Measurements from ENCODE around the gene ZNF746. TPM values are rescaled to one million over a fixed set of nuclear protein-coding genes. Genes with fewer than 3 reads are reported as not detected.

The ZNF746 gene
- total and polyA plus RNA-seq, 10 of the 15 experiments (the other 5 are each of a cell fraction or from before 2014, with no cell fraction given) = 1.2 to 19.0 (median 6.3) TPM

GRCh38 chr7:149440222-149440621 is 57.4 kb downstream of the ZNF746 start:
- intact Hi-C loops (cut with micrococcal nuclease; ENCODE audit: unreplicated experiment) = no loop called here
- no peak overlapping the region for H3K27ac ChIP-seq (ENCODE audit: control insufficient read depth, insufficient read depth)
- FAIRE-seq = no peak
- POLR2A ChIA-PET = interaction anchor here (0.6 to 0.9 kb wide), 2 partner anchors 18 to 310 kb away, joined by 3 read pairs; no protein-coding TSS in a partner anchor
- no peak overlapping the region for H3K9ac ChIP-seq (ENCODE audit: control insufficient read depth, insufficient read depth, low read length)
- no peaks in the 10 kb centered on the region for H3K27me3 ChIP-seq (replicated peaks in 1 of 2; ENCODE audit: control insufficient read depth in 2 of 2, insufficient read depth in 2 of 2, low read length in 1 of 2)
- TF ChIP-seq PKNOX1 (IDR thresholded peaks at IDR 0.05) (no peak), MEF2A (IDR thresholded peaks at IDR 0.05; ENCODE audit: insufficient read depth, low read depth, low read length) (no peak), BMI1 (IDR thresholded peaks at IDR 0.05; ENCODE audit: borderline replicate concordance) (no peak), MEF2B (IDR thresholded peaks at IDR 0.05; ENCODE audit: partially characterized antibody, poor library complexity, severe bottlenecking) (no peak), ZNF207 (IDR thresholded peaks at IDR 0.05; ENCODE audit: borderline replicate concordance) (no peak), IKZF2 (IDR thresholded peaks at IDR 0.05) (no peak), ZBTB40 (IDR thresholded peaks at IDR 0.05; ENCODE audit: borderline replicate concordance) (no peak), BCL11A (IDR thresholded peaks at IDR 0.05; ENCODE audit: low read depth, low read length) (no peak), EP300 (IDR thresholded peaks at IDR 0.05; ENCODE audit: borderline replicate concordance in 1 of 2, control insufficient read depth in 1 of 2, low read depth in 2 of 2, low read length in 2 of 2) (no peak), RUNX3 (IDR thresholded peaks at IDR 0.05; ENCODE audit: low read length) (no peak), CHD4 (IDR thresholded peaks at IDR 0.05) (no peak), NFYB (IDR thresholded peaks at IDR 0.05; ENCODE audit: insufficient read depth, low read depth, low read length) (no peak), GATAD2B (conservative IDR thresholded peaks at IDR 0.05; ENCODE audit: low read depth) (no peak)
- no peak for ATAC-seq
- H3K9me3 ChIP-seq (replicated peaks; ENCODE audit: control insufficient read depth, insufficient read depth, low read length) = no peaks in the 10 kb centered on the region
- in situ Hi-C loops (cut with MboI) = no loop called here
- H3K4me3 ChIP-seq = no peak overlapping the region
- 94% methylated on average over 4 of the region's 4 CpGs for WGBS (ENCODE audit: insufficient coverage, insufficient replicate concordance, low lambda C conversion rate, missing lambda C conversion rate)
- no TSS peak for BruUV-seq (replicated peaks)
- H2AFZ ChIP-seq (ENCODE audit: control insufficient read depth, low read depth, low read length) = no peak overlapping the region
- CTCF ChIA-PET = interaction anchor here (1.1 to 1.8 kb wide), 3 partner anchors 17 to 159 kb away, joined by 4 to 7 read pairs (median 5); no protein-coding TSS in a partner anchor
- SMC1A ChIA-PET (ENCODE audit: uncharacterized antibody, unreplicated experiment) = no interaction called here
- no peaks in the 10 kb centered on the region for H3K4me1 ChIP-seq (ENCODE audit: control insufficient read depth, insufficient read depth, low read length)
- no peaks in the 10 kb centered on the region for H4K20me1 ChIP-seq (ENCODE audit: control insufficient read depth, insufficient read depth)
- RAD21 ChIA-PET (ENCODE audit: unreplicated experiment) = interaction anchor here (0.7 kb wide), 1 partner anchor 170 kb away, joined by 3 read pairs; no protein-coding TSS in a partner anchor
- no peaks in the 10 kb centered on the region for H3K79me2 ChIP-seq (ENCODE audit: control insufficient read depth, insufficient read depth, low read length)
- no peak overlapping the region; the same call in 1 of the 2 replicates for H3K4me2 ChIP-seq (ENCODE audit: control insufficient read depth, insufficient read depth)
- no peak for DNase-seq (ENCODE audit: low read depth, low spot score)
- H3K36me3 ChIP-seq (ENCODE audit: control insufficient read depth in 2 of 2, insufficient read depth in 2 of 2, low read length in 1 of 2) = peaks cover 7 to 15% of the 10 kb centered on the region in 2 experiments; a peak in 3 of 4 replicates
